CD4-positive, alpha-beta T cell treated with Interleukin-10 for 1 hour (primary cell): Measurements from ENCODE around the gene BRPF3.

Experiments used
- DNase-seq: peaks from one replicate; pipeline ENCODE4 v3.0.0-alpha.2; 2020

The BRPF3 gene

DNA sequence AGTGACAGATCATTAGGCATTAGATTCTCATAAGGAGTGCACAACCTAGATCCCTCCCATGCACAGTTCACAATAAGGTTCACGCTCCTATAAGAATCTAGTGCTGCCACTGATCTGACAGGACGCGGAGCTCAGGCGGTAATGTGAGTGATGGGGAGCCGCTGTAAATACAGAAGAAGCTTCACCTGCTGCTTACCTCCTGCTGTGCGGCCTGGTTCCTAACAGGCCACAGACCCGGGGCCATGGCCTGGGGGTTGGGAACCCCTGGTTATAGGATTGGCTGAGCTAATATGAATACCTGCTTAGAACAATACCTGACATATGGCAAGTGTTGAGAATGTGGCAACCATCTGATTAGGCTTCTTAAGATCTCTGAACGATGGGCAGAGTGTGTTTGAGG, 75.7 kb downstream of the BRPF3 start:
- no peak for DNase-seq

- no peak for DNase-seq
Observed at GRCh38 chr6:36273067-36273466, 76.5 kb downstream of the BRPF3 start.

- no peak for DNase-seq
Observed at GRCh38 chr6:36273802-36274514, 77.4 kb downstream of the BRPF3 start.

GRCh38 chr6:36276581-36277536, 80.3 kb downstream of the BRPF3 start:
- DNase-seq = no peak

- DNase-seq = no peak
Observed at GRCh38 chr6:36277946-36278470, 81.5 kb downstream of the BRPF3 start.

- no peak for DNase-seq
Observed at GRCh38 chr6:36280467-36280866, 83.9 kb downstream of the BRPF3 start.

GRCh38 chr6:36280983-36281382, 84.4 kb downstream of the BRPF3 start:
- DNase-seq = no peak
